IMR-90 (cell line): Measurements from ENCODE around the gene RNF144B.

Source experiments
- CEBPB ChIP-seq: IDR thresholded peaks from 2 replicates; pipeline ENCODE4 v1.6.1; 2012; ENCODE audit warnings: low read depth, low read length, improper control_type of control experiment
- CTCF ChIP-seq: conservative IDR thresholded peaks from 2 replicates; pipeline ENCODE4 v1.5.1; 2012; ENCODE audit warnings: mild to moderate bottlenecking, low read depth, low read length, improper control_type of control experiment
- ELK1 ChIP-seq: fragments of 150-350 bp; IDR thresholded peaks from 2 replicates; pipeline ENCODE4 v1.6.1; 2016; ENCODE audit warnings: low read depth, mild to moderate bottlenecking, low read length, moderate library complexity, borderline replicate concordance
- FOS ChIP-seq: fragments of 150-350 bp; IDR thresholded peaks from 2 replicates; pipeline ENCODE4 v1.6.1; 2016; ENCODE audit warnings: low read depth, low read length
- MAFK ChIP-seq: IDR thresholded peaks from 2 replicates; pipeline ENCODE4 v1.6.1; 2012; ENCODE audit warnings: low read depth, low read length, improper control_type of control experiment
- MAZ ChIP-seq: IDR thresholded peaks from 2 replicates; pipeline ENCODE4 v1.6.1; 2012; ENCODE audit warnings: low read depth, mild to moderate bottlenecking, low read length, improper control_type of control experiment, moderate library complexity, borderline replicate concordance
- POLR2A ChIP-seq: IDR thresholded peaks from 2 replicates; pipeline ENCODE4 v1.6.1; 2012; ENCODE audit warnings: mild to moderate bottlenecking, low read depth, low read length
- RAD21 ChIP-seq: IDR thresholded peaks from 2 replicates; pipeline ENCODE4 v1.6.1; 2012; ENCODE audit warnings: low read length, improper control_type of control experiment
- RCOR1 ChIP-seq: IDR thresholded peaks from 2 replicates; pipeline ENCODE4 v1.6.1; 2012; ENCODE audit warnings: mild to moderate bottlenecking, low read length, improper control_type of control experiment; ENCODE audit not compliant: insufficient replicate concordance
- RFX5 ChIP-seq: IDR thresholded peaks from 2 replicates; pipeline ENCODE4 v1.8.0; 2012; ENCODE audit warnings: low read depth, mild to moderate bottlenecking, low read length, moderate library complexity
- SMC3 ChIP-seq: fragments of 150-350 bp; IDR thresholded peaks from 2 replicates; pipeline ENCODE4 v1.6.1; 2016; ENCODE audit warnings: low read depth, mild to moderate bottlenecking, antibody characterized with exemption, low read length, moderate library complexity
- USF2 ChIP-seq: fragments of 150-350 bp; IDR thresholded peaks from 2 replicates; pipeline ENCODE4 v1.6.1; 2017; ENCODE audit warnings: mild to moderate bottlenecking, antibody characterized with exemption, low read length, low read depth

DNA sequence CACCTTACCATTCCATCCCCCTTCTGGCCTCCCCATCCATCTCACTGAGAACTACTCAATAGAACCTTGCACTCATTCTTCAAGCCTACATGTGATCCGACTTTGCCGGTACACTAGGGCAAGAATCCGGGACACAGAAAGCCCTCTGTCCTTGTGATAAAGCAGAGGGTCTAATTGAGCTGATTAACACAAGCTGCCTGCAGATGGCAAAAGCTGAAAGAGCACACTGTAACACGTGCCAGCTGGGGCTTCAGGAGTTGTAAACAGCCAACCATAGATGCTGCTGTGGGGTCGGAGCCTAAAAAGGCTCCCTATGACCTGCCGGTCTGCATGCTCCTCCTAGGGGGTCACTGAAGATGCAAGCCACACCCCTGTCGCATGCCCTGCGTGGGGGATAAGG, 124.1 kb downstream of the RNF144B start:
- TF ChIP-seq CTCF = no peak
- TF ChIP-seq POLR2A = no peak
- TF ChIP-seq RFX5 = no peak
- no peak for TF ChIP-seq USF2
- TF ChIP-seq MAFK = no peak
- no peak for TF ChIP-seq RAD21
- no peak for TF ChIP-seq MAZ
- TF ChIP-seq ELK1 = no peak
- no peak for TF ChIP-seq RCOR1
- TF ChIP-seq SMC3 = no peak
- TF ChIP-seq CEBPB = no peak
- no peak for TF ChIP-seq FOS
